Activated CD8-positive, alpha-beta memory T cell treated with anti-CD3 and anti-CD28 coated beads for 4 hours (primary cell): ENCODE results near the gene GATC.
"Not testable (repeated sequence)": the region's sequence is repeated elsewhere in the genome, so short reads cannot be mapped to it uniquely, and the experiment has no call there.

Experiments used
- DNase-seq, 2 donors: peaks; one replicate each; pipeline ENCODE4 v3.0.0-alpha.2; 2020; ENCODE audit warnings: low read depth in 2 of 2

The GATC gene

GRCh38 chr12:120470150-120470784 lies 24.0 kb downstream of the GATC start:
- DNase-seq: no peak

GRCh38 chr12:120472521-120472920 lies 26.3 kb downstream of the GATC start:
- no peak for DNase-seq

- DNase-seq: no peak
Measured at GRCh38 chr12:120473807-120474615, 27.8 kb downstream of the GATC start.

- DNase-seq: no peak
Measured at GRCh38 chr12:120474616-120474960, 28.3 kb downstream of the GATC start.

GRCh38 chr12:120475643-120476042 lies 29.4 kb downstream of the GATC start:
- no peak for DNase-seq

GRCh38 chr12:120479458-120479857 lies 33.2 kb downstream of the GATC start:
- no peak for DNase-seq

- DNase-seq: no peak
Measured at GRCh38 chr12:120480211-120480610, 34.0 kb downstream of the GATC start.

- no peak for DNase-seq
Measured at GRCh38 chr12:120481022-120481767, 35.0 kb downstream of the GATC start.

GRCh38 chr12:120483621-120484020 lies 37.4 kb downstream of the GATC start:
- no peak for DNase-seq

GRCh38 chr12:120485961-120486881 lies 40.0 kb downstream of the GATC start:
- no peak for DNase-seq

- DNase-seq: not testable (repeated sequence)
Measured at GRCh38 chr12:120487552-120487951, 41.3 kb downstream of the GATC start.

GRCh38 chr12:120488057-120488640 lies 41.9 kb downstream of the GATC start:
- DNase-seq: no peak

GRCh38 chr12:120489018-120489417 lies 42.8 kb downstream of the GATC start:
- no peak for DNase-seq

GRCh38 chr12:120490325-120490724 lies 44.1 kb downstream of the GATC start:
- DNase-seq: no peak

GRCh38 chr12:120490833-120491512 lies 44.7 kb downstream of the GATC start:
- no peak for DNase-seq

- no peak for DNase-seq
Measured at GRCh38 chr12:120495186-120495730, 49.0 kb downstream of the GATC start.

GRCh38 chr12:120495731-120496412 lies 49.6 kb downstream of the GATC start, which contains the start of gene DYNLL1:
Gene DYNLL1 (plus strand): TSS chr12:120496113. CDS start chr12:120496422, 309 bp downstream.
- DNase-seq: peak; percentile 91 to 95

- DNase-seq: peak; percentile 15 to 23
Measured at GRCh38 chr12:120496413-120497340, 50.4 kb downstream of the GATC start.
